Measurements from ENCODE around the gene C16orf96.

DNA sequence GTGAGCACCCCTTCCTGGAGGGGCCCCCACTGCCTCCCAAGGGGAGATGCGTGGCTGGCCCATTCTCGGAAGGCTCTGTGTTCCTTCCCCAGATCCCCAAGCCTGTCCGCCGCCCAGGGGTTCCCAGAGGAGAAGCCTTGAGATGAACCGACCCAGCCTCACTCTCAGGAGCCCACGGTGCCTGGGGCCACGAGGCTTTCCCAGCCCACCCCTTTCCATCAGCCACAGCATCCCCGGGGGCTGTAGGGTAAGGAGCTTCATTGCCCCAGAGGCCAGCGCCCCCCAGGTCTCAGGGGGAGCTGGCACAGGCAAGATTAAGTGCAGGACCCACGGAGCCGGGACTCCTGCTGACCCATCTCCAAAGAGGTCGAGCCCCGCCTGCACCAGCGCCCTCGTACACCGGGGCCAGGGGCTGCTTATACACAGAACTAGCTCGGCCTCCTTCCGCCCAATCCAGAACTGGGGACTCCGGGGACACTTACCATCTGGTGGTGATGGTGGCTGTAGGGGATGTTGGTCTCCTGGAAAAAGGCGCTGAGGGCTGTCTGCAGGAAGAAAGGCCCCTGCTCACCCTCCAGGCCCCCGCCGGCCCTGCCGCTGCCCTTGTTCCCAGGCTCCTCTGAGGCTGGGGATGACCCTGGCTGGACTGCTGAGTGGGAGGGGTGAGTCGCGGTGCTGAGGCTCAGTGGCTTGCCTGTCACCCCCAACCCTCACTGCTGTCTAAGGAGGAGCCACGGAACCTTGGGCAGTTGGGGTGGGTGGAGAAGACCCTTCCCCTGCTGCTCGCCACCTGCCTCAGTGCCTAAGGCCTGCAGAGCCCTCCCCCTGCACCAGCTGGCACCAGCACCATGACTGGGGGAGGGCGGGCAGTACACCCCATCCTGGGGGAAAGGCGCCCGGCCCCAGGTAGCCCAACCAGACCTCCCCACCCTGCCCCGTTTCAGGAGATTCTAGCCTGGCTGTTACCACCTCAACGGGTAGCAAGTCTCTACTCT, 54.2 kb downstream of the C16orf96 start:
- no peak for TF ChIP-seq JUND (IDR thresholded peaks at IDR 0.05)
- TF ChIP-seq, protein P1, sequence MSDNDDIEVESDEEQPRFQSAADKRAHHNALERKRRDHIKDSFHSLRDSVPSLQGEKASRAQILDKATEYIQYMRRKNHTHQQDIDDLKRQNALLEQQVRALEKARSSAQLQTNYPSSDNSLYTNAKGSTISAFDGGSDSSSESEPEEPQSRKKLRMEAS (IDR thresholded peaks at IDR 0.05), result no peak
- no peak for TF ChIP-seq POLR2A (IDR thresholded peaks at IDR 0.05; ENCODE audit: borderline replicate concordance, extremely low read depth, insufficient read depth, insufficient read length)
- TF ChIP-seq SP1 (IDR thresholded peaks at IDR 0.05; ENCODE audit: low read depth), result no peak
- TF ChIP-seq POLR2AphosphoS5 (IDR thresholded peaks at IDR 0.05; ENCODE audit: low read depth, low read length), result no peak
- TF ChIP-seq EZH2 (IDR thresholded peaks at IDR 0.05), result no peak
